MM.1S (cell line): ENCODE measurements around the gene WEE1.
A peak's percentile ranks its signal among the peaks of the same experiment; 100 is the strongest.

Experiments used
- DNase-seq: peaks from one replicate; pipeline ENCODE4 v3.0.0-alpha.2; 2015
- H2AFZ ChIP-seq: fragments of 300-600 bp; sonication (generic); 2 replicates; pipeline ENCODE4 v1.6.0; 2016; ENCODE audit warnings: antibody characterized with exemption, low read length
- H3F3A ChIP-seq: fragments of 300-600 bp; sonication (generic); 2 replicates; pipeline ENCODE4 v1.6.1; 2016; ENCODE audit warnings: mild to moderate bottlenecking, antibody characterized with exemption, low read length, moderate library complexity, mixed read lengths; ENCODE audit not compliant: insufficient read depth
- H3K27ac ChIP-seq: fragments of 300-600 bp; sonication (generic); 2 replicates; pipeline ENCODE4 v1.5.1; 2016; ENCODE audit warnings: mild to moderate bottlenecking, low read length
- H3K27me3 ChIP-seq: fragments of 300-600 bp; sonication (generic); replicated peaks from 2 replicates; pipeline ENCODE4 v1.6.0; 2016; ENCODE audit warnings: low read length; ENCODE audit not compliant: insufficient read depth
- H3K36me3 ChIP-seq: fragments of 300-600 bp; sonication (generic); replicated peaks from 2 replicates; pipeline ENCODE4 v1.6.1; 2016; ENCODE audit warnings: mild to moderate bottlenecking, low read length, mixed read lengths; ENCODE audit not compliant: insufficient read depth
- H3K4me1 ChIP-seq: fragments of 300-600 bp; sonication (generic); 2 replicates; pipeline ENCODE4 v1.6.1; 2016; ENCODE audit warnings: low read length, mixed read lengths
- H3K4me2 ChIP-seq: fragments of 300-600 bp; sonication (generic); 2 replicates; pipeline ENCODE4 v1.6.0; 2016; ENCODE audit warnings: low read depth, low read length
- H3K4me3 ChIP-seq: fragments of 300-600 bp; sonication (generic); 2 replicates; pipeline ENCODE4 v1.5.1; 2016; ENCODE audit warnings: low read length, mixed read lengths
- H3K79me2 ChIP-seq: fragments of 300-600 bp; sonication (generic); 2 replicates; pipeline ENCODE4 v1.6.1; 2016; ENCODE audit warnings: mixed run types, low read length, mixed read lengths
- H3K9ac ChIP-seq: fragments of 300-600 bp; sonication (generic); 2 replicates; pipeline ENCODE4 v1.6.1; 2016; ENCODE audit warnings: low read length, mixed read lengths
- H3K9me2 ChIP-seq: fragments of 300-600 bp; sonication (generic); replicated peaks from 2 replicates; pipeline ENCODE4 v1.6.1; 2016; ENCODE audit warnings: mild to moderate bottlenecking, low read length, mixed read lengths; ENCODE audit not compliant: insufficient read depth
- H3K9me3 ChIP-seq: fragments of 300-600 bp; sonication (generic); replicated peaks from 2 replicates; pipeline ENCODE4 v1.6.1; 2016; ENCODE audit warnings: mild to moderate bottlenecking, low read length, mixed read lengths; ENCODE audit not compliant: insufficient read depth
- H4K20me1 ChIP-seq: fragments of 300-600 bp; sonication (generic); 2 replicates; pipeline ENCODE4 v1.6.1; 2016; ENCODE audit warnings: mild to moderate bottlenecking, low read length, moderate library complexity, mixed read lengths; ENCODE audit not compliant: insufficient read depth
- CTCF ChIP-seq: fragments of 300-600 bp; sonication (generic); IDR thresholded peaks from 2 replicates; pipeline ENCODE4 v1.5.1; 2016; ENCODE audit warnings: antibody characterized with exemption, low read length, mixed read lengths
- EZH2 ChIP-seq: fragments of 300-600 bp; sonication (generic); optimal IDR thresholded peaks from 2 replicates; pipeline ENCODE3; 2017; ENCODE audit warnings: low read depth, mild to moderate bottlenecking, antibody characterized with exemption, low read length, mixed read lengths
- EZH2phosphoT487 ChIP-seq: fragments of 300-600 bp; sonication (generic); IDR thresholded peaks from 2 replicates; pipeline ENCODE4 v1.6.1; 2018; ENCODE audit warnings: antibody characterized with exemption, low read length

The WEE1 gene

GRCh38 chr11:9566561-9567063 lies 6.9 kb upstream of the WEE1 start:
- DNase-seq, result no peak
- Histone ChIP-seq H3F3A (peaks cover 25% of the 10 kb centered on the region), H3K9ac (peak overlapping the region; percentile 1; the same call in 1 of the 2 replicates), H3K9me2 (no peaks in the 10 kb centered on the region), H3K79me2 (no peaks in the 10 kb centered on the region), H3K27ac (peak overlapping the region; percentile 63; the same call in 1 of the 2 replicates), H3K36me3 (no peaks in the 10 kb centered on the region), H4K20me1 (no peaks in the 10 kb centered on the region), H3K27me3 (no peaks in the 10 kb centered on the region), H3K4me1 (peaks cover 49% of the 10 kb centered on the region), H2AFZ (no peak overlapping the region; the same call in 1 of the 2 replicates), H3K4me3 (no peak overlapping the region), H3K9me3 (no peaks in the 10 kb centered on the region), H3K4me2 (peak overlapping the region; percentile 53)
- TF ChIP-seq EZH2phosphoT487 (no peak), CTCF (no peak), EZH2 (no peak)

- no peaks in the 10 kb centered on the region for H3K27me3 ChIP-seq
- no peak overlapping the region for H3K27ac ChIP-seq
- peaks cover 25% of the 10 kb centered on the region for H3F3A ChIP-seq
- TF ChIP-seq EZH2phosphoT487 (no peak), CTCF (no peak), EZH2 (no peak)
- H3K4me3 ChIP-seq, result no peak overlapping the region
- no peaks in the 10 kb centered on the region for H4K20me1 ChIP-seq
- no peak overlapping the region for H3K4me2 ChIP-seq
- H2AFZ ChIP-seq, result no peak overlapping the region
- no peaks in the 10 kb centered on the region for H3K9me3 ChIP-seq
- DNase-seq, result no peak
- no peak overlapping the region for H3K9ac ChIP-seq
- no peaks in the 10 kb centered on the region for H3K9me2 ChIP-seq
- peaks cover 49% of the 10 kb centered on the region for H3K4me1 ChIP-seq
- H3K36me3 ChIP-seq, result no peaks in the 10 kb centered on the region
- no peaks in the 10 kb centered on the region for H3K79me2 ChIP-seq
Observed at GRCh38 chr11:9567401-9567800, 6.1 kb upstream of the WEE1 start.

- Histone ChIP-seq H3K9ac (no peak overlapping the region), H3K27ac (peak overlapping the region; percentile 77; the same call in 1 of the 2 replicates), H3F3A (peaks cover 25% of the 10 kb centered on the region), H4K20me1 (no peaks in the 10 kb centered on the region), H3K4me1 (peaks cover 41% of the 10 kb centered on the region), H3K9me2 (no peaks in the 10 kb centered on the region), H3K9me3 (no peaks in the 10 kb centered on the region), H3K79me2 (no peaks in the 10 kb centered on the region), H3K4me3 (no peak overlapping the region), H2AFZ (no peak overlapping the region), H3K27me3 (no peaks in the 10 kb centered on the region), H3K36me3 (no peaks in the 10 kb centered on the region), H3K4me2 (no peak overlapping the region; the same call in 1 of the 2 replicates)
- DNase-seq, result no peak
- no peak for TF ChIP-seq CTCF
Observed at GRCh38 chr11:9568161-9568853, 5.2 kb upstream of the WEE1 start.
